Peyer's patch (tissue), 4 donors: ENCODE results near the gene DAB1.

ENCODE experiments used
- CTCF ChIP-seq, 6 experiments: fragments of 450-650 bp in 4 of 6; fragments of 200-600 bp in 2 of 6; sonication (generic) in 1 of 6; IDR thresholded peaks; one replicate each; pipeline ENCODE4 v1.5.1; 2017 to 2019; ENCODE audit warnings: antibody characterized with exemption in 6 of 6, mild to moderate bottlenecking in 3 of 6, moderate library complexity in 1 of 6
- POLR2A ChIP-seq, 2 donors: fragments of 450-650 bp; IDR thresholded peaks; one replicate each; pipeline ENCODE4 v1.5.1; 2017; ENCODE audit warnings: antibody characterized with exemption in 2 of 2, mild to moderate bottlenecking in 2 of 2, moderate library complexity in 2 of 2

DNA sequence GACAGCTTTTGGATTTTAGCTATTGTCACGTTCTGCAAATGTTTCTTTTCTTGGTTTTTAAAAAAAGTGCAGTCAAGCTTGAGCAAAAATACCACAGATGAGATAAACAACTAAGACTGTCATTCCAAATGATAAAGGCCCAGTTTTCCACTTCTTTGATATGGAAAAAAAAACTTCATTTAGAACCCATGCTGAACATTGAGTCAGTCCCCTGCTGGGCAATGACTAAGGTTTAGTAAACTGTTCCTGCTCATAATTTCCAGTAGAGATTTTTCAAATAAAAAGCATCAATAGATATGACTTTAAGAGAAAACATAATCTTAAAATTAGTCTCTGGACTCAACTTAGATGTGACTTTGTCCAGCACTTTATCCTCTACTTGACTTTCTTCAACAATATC lies 290.2 kb downstream of the DAB1 start:
- TF ChIP-seq CTCF (IDR thresholded peaks at IDR 0.05), result no peak
- no peak for TF ChIP-seq POLR2A (IDR thresholded peaks at IDR 0.05)
